BLaER1 treated with 17β-estradiol and CSF1 and Interleukin-3, amounts not matched to agents 10 nM and 100 nM (cell line): ENCODE data around the gene ATAD2B.

ENCODE experiments used
- H3K27ac ChIP-seq, 11 experiments: shearing (Covaris generic); formaldehyde crosslinking; 2 replicates each; pipeline ENCODE4 v1.8.1; 2022
- H3K27me3 ChIP-seq, 11 experiments: shearing (Covaris generic); formaldehyde crosslinking; 2 replicates each; pipeline ENCODE4 v1.8.1; 2022
- H3K36me3 ChIP-seq, 11 experiments: shearing (Covaris generic); formaldehyde crosslinking; 2 replicates each; pipeline ENCODE4 v1.8.1; 2022
- H3K4me1 ChIP-seq, 10 experiments: shearing (Covaris generic); formaldehyde crosslinking; 2 replicates each; pipeline ENCODE4 v1.8.1; 2022
- H3K4me2 ChIP-seq, 11 experiments: shearing (Covaris generic); formaldehyde crosslinking; 2 replicates each; pipeline ENCODE4 v1.8.1; 2022
- H3K4me3 ChIP-seq, 10 experiments: shearing (Covaris generic); formaldehyde crosslinking; 2 replicates each; pipeline ENCODE4 v1.8.1; 2022
- H3K9ac ChIP-seq, 11 experiments: shearing (Covaris generic); formaldehyde crosslinking; 2 replicates each; pipeline ENCODE4 v1.8.1; 2022
- H3K9me3 ChIP-seq, 11 experiments: shearing (Covaris generic); formaldehyde crosslinking; replicated peaks in 1 of 11; 2 replicates each; pipeline ENCODE4 v1.8.1; 2022
- H4K20me1 ChIP-seq, 11 experiments: shearing (Covaris generic); formaldehyde crosslinking; 2 replicates each; pipeline ENCODE4 v1.8.1; 2022
- Cebpa-rat ChIP-seq, 11 experiments: shearing (Covaris generic); IDR thresholded peaks; 2 replicates each; pipeline ENCODE4 v1.8.1; 2022

Gene ATAD2B

DNA sequence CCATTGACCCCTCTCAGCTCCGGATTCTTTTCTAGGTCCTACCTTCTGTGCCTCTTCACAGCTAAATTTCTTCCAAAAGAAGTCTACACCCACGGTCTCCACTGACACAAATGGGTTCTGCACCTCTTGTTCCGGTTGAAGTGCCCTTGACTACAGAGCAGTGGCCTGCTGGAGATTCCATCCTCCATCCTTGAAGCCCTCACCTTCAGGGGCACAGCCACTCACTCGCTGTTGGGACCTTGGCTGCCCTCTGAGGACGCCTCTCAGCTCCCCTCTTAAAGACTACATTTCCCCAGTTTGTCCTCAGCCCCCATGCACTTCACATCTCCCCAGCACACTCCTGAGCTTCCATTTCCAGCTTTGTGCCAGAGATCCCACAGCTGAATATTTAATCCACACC lies 226.3 kb downstream of the ATAD2B start:
- H4K20me1 ChIP-seq, result peaks cover 0 to 2% (median 0%) of the 10 kb centered on the region in 11 experiments; a peak in 2 of 22 replicates
- H3K4me2 ChIP-seq, result no peak overlapping the region
- no peak overlapping the region for H3K27ac ChIP-seq
- H3K9ac ChIP-seq, result no peak overlapping the region
- TF ChIP-seq Cebpa-rat (IDR thresholded peaks at IDR 0.05), result no peak
- H3K4me3 ChIP-seq, result no peak overlapping the region
- peaks cover 0 to 20% (median 3%) of the 10 kb centered on the region in 11 experiments; a peak in 6 of 22 replicates for H3K9me3 ChIP-seq
- no peaks in the 10 kb centered on the region for H3K27me3 ChIP-seq
- H3K4me1 ChIP-seq, result peaks cover 0 to 8% (median 5%) of the 10 kb centered on the region in 10 experiments; a peak in 8 of 20 replicates
- H3K36me3 ChIP-seq, result peaks cover 0 to 29% (median 0%) of the 10 kb centered on the region in 11 experiments; a peak in 5 of 22 replicates

DNA sequence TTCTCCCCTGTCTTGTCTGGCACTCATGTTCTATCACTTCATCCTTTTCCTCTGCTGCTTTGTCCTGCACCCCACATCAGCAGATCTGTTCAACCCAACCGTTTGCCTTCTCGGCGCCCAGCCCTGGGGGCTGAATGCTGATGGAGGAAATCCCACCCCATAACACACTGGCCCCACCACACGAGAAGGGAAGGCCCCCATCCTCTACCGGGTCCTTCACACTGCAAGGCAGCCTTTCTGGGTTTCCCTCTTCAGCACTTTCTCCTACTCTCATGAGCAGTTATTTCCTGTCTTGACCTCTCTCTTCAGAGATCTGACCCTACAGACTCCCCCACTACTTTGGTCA lies 227.4 kb downstream of the ATAD2B start:
- Histone ChIP-seq H3K27me3 (no peaks in the 10 kb centered on the region), H3K9me3 (peaks cover 0 to 20% (median 3%) of the 10 kb centered on the region in 11 experiments; a peak in 6 of 22 replicates), H3K4me1 (peaks cover 0 to 8% (median 5%) of the 10 kb centered on the region in 10 experiments; a peak in 8 of 20 replicates), H3K27ac (no peak overlapping the region), H3K4me3 (no peak overlapping the region), H3K4me2 (no peak overlapping the region), H3K36me3 (peaks cover 0 to 20% (median 0%) of the 10 kb centered on the region in 11 experiments; a peak in 4 of 22 replicates), H3K9ac (no peak overlapping the region), H4K20me1 (peaks cover 0 to 6% (median 0%) of the 10 kb centered on the region in 11 experiments; a peak in 2 of 22 replicates)
- no peak for TF ChIP-seq Cebpa-rat (IDR thresholded peaks at IDR 0.05)

DNA sequence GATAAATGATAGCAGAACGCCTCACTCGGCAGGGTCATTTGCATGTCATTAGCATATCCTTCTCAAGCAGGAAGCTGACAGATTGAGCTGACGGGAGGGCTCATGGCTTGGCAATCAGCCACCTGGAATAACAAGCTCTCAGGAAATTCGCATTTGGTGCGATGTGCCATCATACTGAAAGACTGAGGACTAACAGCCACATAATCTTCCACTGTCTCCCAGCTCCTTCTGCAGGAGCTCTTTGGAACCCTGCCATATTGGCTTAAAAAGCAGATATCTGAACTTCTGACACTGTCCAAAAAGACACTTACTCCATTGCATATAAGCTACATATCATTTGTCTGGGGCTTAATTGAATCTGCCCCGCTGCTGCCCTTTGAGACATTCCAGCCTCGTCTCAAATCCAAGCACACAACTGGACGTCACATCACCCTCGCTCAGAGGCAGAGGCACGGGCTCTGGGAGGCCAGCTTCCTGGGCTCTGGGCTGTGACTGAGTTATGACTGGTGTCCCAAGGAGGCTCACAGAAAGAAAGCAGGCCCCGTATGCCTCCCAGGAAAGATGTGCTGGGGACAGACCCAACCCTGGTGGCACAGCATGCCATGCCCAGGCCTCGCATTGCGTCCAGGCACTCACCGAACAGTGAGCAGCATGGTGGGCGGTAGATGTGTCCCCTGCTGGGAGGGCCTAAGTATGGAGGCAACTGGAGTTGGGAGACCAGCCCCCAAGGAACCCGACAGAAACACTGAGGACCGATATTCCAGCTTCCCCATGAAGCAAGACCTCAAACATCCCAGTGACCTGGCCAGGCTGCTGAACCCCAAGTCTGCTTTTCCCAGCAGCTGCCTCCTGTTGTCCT lies 228.0 kb downstream of the ATAD2B start:
- H3K4me2 ChIP-seq, result no peak overlapping the region
- no peak overlapping the region for H3K27ac ChIP-seq
- H3K27me3 ChIP-seq, result no peaks in the 10 kb centered on the region
- no peak overlapping the region for H3K4me3 ChIP-seq
- H3K9me3 ChIP-seq, result peaks cover 0 to 20% (median 3%) of the 10 kb centered on the region in 11 experiments; a peak in 6 of 22 replicates
- no peak overlapping the region for H3K9ac ChIP-seq
- TF ChIP-seq Cebpa-rat (IDR thresholded peaks at IDR 0.05), result no peak
- H4K20me1 ChIP-seq, result peaks cover 0 to 6% (median 0%) of the 10 kb centered on the region in 11 experiments; a peak in 2 of 22 replicates
- H3K4me1 ChIP-seq, result peaks cover 0 to 6% (median 3%) of the 10 kb centered on the region in 10 experiments; a peak in 8 of 20 replicates
- peaks cover 0 to 14% (median 0%) of the 10 kb centered on the region in 11 experiments; a peak in 4 of 22 replicates for H3K36me3 ChIP-seq
